HepG2 (cell line): ENCODE measurements around the gene PCBP2. TPM values are rescaled to one million over a fixed set of nuclear protein-coding genes. Genes with fewer than 3 reads are reported as not detected.

Experiments
- BCLAF1 ChIP-seq: fragments of 450-650 bp; IDR thresholded peaks from 2 replicates; pipeline ENCODE4 v1.6.1; 2017; ENCODE audit warnings: mild to moderate bottlenecking
- MYC ChIP-seq: sonication (generic); formaldehyde crosslinking; IDR thresholded peaks from 2 replicates; pipeline ENCODE4 v1.9.0; 2021; ENCODE audit warnings: missing genetic modification reagents, borderline replicate concordance
- PREB ChIP-seq: sonication (generic); formaldehyde crosslinking; IDR thresholded peaks from 2 replicates; pipeline ENCODE4 v1.4.0; 2020; ENCODE audit warnings: missing genetic modification reagents
- RBFOX2 ChIP-seq: fragments of 200-400 bp; formaldehyde crosslinking; IDR thresholded peaks from 2 replicates; pipeline ENCODE4 v1.6.1; 2017; ENCODE audit warnings: low read depth, mild to moderate bottlenecking, low read length
- RBM22 ChIP-seq: fragments of 200-400 bp; formaldehyde crosslinking; optimal IDR thresholded peaks from 2 replicates; pipeline ENCODE3; 2017; ENCODE audit warnings: mild to moderate bottlenecking, low read length, moderate library complexity
- ZMAT5 ChIP-seq: sonication (generic); formaldehyde crosslinking; IDR thresholded peaks from 2 replicates; pipeline ENCODE4 v1.5.0; 2020; ENCODE audit warnings: mild to moderate bottlenecking, low read depth, missing genetic modification reagents, borderline replicate concordance
- polyA plus RNA-seq, 8 experiments: library from polyadenylated mRNA; depleted of rRNA in 3 of 8; stranded (reverse) in 7 of 8; unstranded in 1 of 8; fragments of >200 nt; fragmentation: Illumina TruSeq in 4 of 8; extraction: Trizol in 4 of 8; gene quantifications; 2 replicates each; pipeline versions ENCODE4 v1.2.1 to v1.2.3, GENCODE V29; 2011 to 2016; ENCODE audit warnings: low read depth in 4 of 8, missing spikeins in 1 of 8, mixed read lengths in 1 of 8; ENCODE audit not compliant: insufficient read depth in 1 of 8
- total RNA-seq, 5 experiments: library from RNA; depleted of rRNA; stranded (reverse); fragments of >200 nt; fragmentation: Illumina TruSeq; extraction: Trizol; gene quantifications; 2 replicates each; pipeline ENCODE4 v1.2.3, GENCODE V29; 2016; ENCODE audit warnings: low read depth in 1 of 5
- TF ChIP-seq, protein P1 (sequence below): sonication (generic); formaldehyde crosslinking; IDR thresholded peaks from 2 replicates; pipeline ENCODE4 v1.4.0; 2020; ENCODE audit warnings: missing genetic modification reagents

PCBP2 gene
- total and polyA plus RNA-seq, 2 of the 13 experiments (the other 11 are each of a cell fraction or from before 2014, with no cell fraction given), result 154 to 345 TPM

- TF ChIP-seq, protein P1, sequence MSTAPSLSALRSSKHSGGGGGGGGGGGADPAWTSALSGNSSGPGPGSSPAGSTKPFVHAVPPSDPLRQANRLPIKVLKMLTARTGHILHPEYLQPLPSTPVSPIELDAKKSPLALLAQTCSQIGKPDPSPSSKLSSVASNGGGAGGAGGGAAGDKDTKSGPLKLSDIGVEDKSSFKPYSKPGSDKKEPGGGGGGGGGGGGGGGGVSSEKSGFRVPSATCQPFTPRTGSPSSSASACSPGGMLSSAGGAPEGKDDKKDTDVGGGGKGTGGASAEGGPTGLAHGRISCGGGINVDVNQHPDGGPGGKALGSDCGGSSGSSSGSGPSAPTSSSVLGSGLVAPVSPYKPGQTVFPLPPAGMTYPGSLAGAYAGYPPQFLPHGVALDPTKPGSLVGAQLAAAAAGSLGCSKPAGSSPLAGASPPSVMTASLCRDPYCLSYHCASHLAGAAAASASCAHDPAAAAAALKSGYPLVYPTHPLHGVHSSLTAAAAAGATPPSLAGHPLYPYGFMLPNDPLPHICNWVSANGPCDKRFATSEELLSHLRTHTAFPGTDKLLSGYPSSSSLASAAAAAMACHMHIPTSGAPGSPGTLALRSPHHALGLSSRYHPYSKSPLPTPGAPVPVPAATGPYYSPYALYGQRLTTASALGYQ (CRISPR knock-in tag), result no peak
- TF ChIP-seq MYC (CRISPR knock-in tag) (no peak), BCLAF1 (no peak), ZMAT5 (CRISPR knock-in tag) (no peak), PREB (CRISPR knock-in tag) (no peak), RBFOX2 (peak; percentile 14; the same call in 1 of the 2 replicates), RBM22 (peak; percentile 59)
Measured at GRCh38 chr12:53476769-53477209, 24.9 kb downstream of the PCBP2 start (continued).
